ENCODE results near the gene LMO1.

LMO1 gene

DNA sequence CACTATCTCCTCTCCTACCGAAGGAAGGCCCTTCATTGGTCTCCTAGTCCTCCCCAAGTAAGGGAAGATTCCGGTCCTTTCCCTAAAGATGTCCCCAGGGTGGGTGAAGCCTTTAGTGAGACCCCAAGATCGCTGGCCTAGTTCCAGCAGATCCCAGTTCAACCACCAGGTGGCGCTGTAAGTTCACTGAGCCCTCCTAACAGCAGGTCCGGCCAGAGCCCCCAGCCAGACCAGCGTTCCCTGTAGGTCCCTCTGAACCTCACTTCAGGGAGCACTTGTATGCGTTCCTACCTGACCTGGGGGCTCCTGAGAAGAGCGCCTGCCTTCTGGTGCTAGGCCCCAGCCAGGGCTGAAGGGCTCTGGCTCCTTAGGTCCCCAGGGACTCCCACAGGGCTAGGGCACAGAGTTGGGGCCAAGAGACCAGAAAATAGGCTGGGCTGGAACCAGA is 38.1 kb downstream of the LMO1 start:
- DNase-seq = peak; percentile 79

- no peak for DNase-seq
Observed at GRCh38 chr11:8224711-8225110, 39.0 kb downstream of the LMO1 start.

- no peak for DNase-seq
Observed at GRCh38 chr11:8224161-8224591, 39.5 kb downstream of the LMO1 start.

- no peak for DNase-seq
Observed at GRCh38 chr11:8223513-8223900, 40.2 kb downstream of the LMO1 start.

GRCh38 chr11:8222820-8223512 is 40.7 kb downstream of the LMO1 start:
- DNase-seq = peak; percentile 75

DNA sequence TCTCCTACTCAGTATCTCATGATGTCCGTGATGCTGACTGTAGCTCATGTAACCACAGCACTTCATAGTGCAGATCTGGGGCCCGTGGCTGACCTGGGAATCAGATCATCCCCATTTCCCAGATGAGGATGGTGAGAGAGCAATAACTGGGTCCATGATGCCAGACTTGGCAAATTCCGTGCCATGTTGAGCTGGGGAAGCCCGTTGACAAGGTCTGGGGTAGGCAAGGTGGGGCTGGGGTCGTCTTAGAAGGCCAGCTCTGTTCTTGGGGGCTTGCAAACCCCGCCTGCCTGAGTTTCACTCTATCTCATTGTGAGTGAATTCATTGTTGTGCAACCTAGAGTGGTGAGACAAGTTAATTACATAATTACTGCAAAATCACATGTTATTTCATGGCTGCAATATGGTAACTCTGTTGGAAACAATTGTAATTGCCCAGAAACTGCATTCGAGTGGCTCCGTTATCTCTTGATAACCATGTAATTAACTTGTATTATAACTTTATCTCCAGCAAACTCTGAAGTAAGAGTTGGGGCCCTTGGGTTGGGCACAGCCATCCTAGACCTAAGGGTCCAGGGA is 41.7 kb downstream of the LMO1 start:
- peak; percentile 42 for DNase-seq

GRCh38 chr11:8221046-8221723 is 42.5 kb downstream of the LMO1 start:
- no peak for DNase-seq

DNA sequence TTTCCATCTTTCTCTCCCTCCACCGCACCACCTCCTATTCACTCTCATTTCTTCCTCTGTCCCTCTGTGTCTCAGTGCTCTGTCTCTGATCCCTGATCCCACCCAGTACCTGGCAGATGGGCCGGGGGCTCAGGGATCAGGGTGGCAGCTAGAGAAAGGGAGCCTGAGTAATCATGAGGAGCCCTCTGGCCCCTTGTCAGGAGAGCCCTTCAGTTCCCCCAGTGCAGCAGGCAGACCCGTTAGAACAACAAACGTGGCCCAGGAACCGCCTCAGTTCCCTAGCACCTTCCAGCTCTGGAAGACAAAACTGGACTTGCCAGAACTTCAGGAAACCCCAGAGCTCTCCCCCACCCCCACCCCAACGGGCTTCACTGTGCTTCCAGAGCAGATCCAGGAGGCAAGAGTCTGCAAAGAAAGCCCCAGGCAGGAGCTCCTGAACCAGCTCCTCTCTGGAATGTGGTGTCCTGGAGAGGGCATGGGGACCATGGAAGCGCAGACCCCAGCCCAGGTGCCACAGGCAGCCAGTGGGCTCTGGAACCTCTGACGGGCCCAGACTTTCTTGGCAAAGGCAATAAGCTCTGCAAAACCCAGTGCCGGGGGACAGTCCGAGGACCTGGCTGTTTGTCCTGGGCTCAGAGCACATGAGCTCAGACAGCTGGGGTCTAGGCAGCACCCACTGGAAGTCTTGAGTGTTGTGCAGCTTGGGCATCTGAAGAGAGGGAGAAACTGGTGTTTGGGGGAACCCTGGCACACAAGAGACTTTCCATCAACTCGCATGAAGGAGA is 43.2 kb downstream of the LMO1 start:
- no peak for DNase-seq

GRCh38 chr11:8219257-8220021 is 44.2 kb downstream of the LMO1 start:
- peak; percentile 66 for DNase-seq

DNA sequence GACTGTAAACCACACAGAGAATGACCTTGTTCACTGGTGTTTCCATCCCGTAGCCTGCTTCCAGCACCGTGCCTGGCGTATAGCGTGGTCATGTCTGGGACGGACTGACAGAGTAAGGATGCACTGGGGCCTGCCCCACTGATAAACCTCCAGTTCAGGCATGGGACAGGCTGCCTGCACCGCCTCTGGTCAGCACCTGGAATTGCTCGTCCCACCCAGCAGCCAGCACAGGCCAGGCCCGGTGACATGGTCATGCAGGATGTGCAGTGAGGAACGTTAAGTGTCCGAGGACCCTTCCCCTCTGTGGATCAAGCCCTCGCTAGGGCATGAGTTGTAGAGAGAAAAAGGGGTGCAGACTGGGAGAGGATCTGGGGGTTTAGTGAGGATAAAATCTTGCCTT is 44.8 kb downstream of the LMO1 start:
- DNase-seq = no peak

DNA sequence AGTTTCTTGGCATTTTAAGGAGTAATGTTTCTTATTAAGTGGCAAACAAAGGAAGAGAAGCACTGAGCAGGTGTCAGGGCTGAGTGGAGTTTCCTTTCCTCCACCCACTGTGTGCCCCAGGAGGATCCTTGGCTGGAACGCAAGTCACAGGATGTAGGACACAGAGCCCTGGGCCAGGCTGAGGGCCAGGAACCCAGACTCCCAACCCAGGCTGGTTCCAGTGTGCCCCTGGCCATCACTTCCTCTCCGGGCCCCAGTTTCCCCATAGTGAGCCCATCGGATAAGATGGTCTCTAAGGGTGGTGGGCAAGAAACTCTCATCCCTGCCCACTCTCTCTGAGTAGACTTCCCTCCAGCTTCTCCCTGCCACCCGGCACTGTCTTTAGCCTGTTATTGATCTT is 45.3 kb downstream of the LMO1 start:
- DNase-seq = no peak

GRCh38 chr11:8217926-8218325 is 45.8 kb downstream of the LMO1 start:
- DNase-seq = no peak

- DNase-seq = no peak
Observed at GRCh38 chr11:8217136-8217535, 46.5 kb downstream of the LMO1 start.

DNA sequence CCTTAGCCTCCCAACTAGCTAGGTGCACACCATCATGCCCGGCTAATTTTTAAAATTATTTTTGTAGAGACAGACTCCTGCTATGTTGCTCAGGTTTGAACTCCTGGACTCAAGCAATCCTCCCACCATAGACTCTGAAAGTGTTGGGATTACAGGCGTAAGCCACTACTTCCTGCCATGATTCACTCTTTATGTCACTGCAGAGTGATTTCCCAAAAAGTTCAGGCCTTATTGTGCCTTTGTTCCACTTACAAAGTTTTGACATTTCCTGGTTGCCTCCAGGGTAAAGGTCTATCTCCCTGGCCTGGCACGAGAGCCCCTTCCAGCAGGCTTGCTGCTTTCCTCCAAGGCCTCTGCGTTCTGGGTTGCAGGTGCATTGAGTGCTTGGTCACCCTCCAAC is 50.3 kb downstream of the LMO1 start:
- no peak for DNase-seq

GRCh38 chr11:8209208-8209807 is 54.4 kb downstream of the LMO1 start:
- DNase-seq = peak; percentile 70

- no peak for DNase-seq
Observed at GRCh38 chr11:8207080-8208000, 56.3 kb downstream of the LMO1 start.

DNA sequence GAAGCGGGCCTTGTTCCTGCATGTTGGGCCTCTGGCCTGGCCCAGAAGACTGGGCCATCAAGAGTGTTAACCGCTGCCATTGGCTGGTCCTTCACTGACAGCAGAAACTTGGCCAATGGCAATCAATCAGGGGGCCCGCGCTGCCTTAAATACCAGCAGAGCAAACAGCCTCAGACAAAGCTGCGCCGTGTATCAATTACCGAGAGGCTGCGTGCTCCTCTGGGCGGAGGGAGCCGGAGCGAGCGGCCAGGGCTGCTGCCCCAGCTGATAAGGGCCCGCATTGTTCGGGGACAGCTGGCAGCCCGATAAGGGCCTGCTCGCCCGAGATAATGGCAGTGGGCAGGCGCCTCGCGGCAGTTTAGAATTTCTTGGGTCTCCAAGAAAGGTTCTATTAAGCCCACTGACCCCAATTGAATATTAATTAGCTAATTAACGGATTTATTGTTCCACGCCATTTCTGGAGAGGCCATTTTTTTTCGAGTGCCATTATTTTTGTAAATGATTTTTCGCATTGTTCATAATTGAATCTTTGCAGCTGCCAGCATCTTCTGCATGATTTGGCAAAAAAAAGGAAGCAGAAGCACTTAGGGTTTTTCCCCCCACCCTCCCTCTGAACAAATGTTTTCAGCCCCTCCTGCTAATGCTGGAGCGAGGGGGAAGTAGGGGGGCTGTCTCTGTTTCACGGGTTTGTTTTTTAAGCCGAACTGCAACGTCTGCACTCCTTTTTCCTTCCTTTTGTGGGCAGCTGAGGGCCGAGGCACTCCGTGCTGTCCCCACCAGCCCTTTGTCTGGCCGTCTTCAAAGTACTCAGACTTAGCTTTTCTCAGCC is 57.2 kb downstream of the LMO1 start:
- peak; percentile 99 for DNase-seq

GRCh38 chr11:8205566-8205965 is 58.1 kb downstream of the LMO1 start:
- DNase-seq = no peak

GRCh38 chr11:8204596-8204995 is 59.1 kb downstream of the LMO1 start:
- no peak for DNase-seq

GRCh38 chr11:8204025-8204424 is 59.7 kb downstream of the LMO1 start:
- DNase-seq = no peak
